Inferior parietal cortex (tissue), 1 donor: ENCODE measurements around the gene SUPT4H1.
"Not testable (repeated sequence)": the region's sequence is repeated elsewhere in the genome, so short reads cannot be mapped to it uniquely, and the experiment has no call there.

Source experiments
- DNase-seq: peaks from one replicate; pipeline ENCODE4 v3.0.0-alpha.2; 2016; ENCODE audit errors: extremely low spot score

Gene SUPT4H1

GRCh38 chr17:58351831-58352595, at the start of gene SUPT4H1:
Gene SUPT4H1 (minus strand): TSS chr17:58352201. CDS start chr17:58352135, 66 bp downstream.
- DNase-seq = peak; percentile 95

GRCh38 chr17:58401287-58401686, 49.3 kb upstream of the SUPT4H1 start:
- DNase-seq = no peak

- no peak for DNase-seq
Measured at GRCh38 chr17:58400826-58401225, 48.8 kb upstream of the SUPT4H1 start.

- no peak for DNase-seq
Measured at GRCh38 chr17:58399974-58400373, 48.0 kb upstream of the SUPT4H1 start.

- no peak for DNase-seq
Measured at GRCh38 chr17:58398574-58399266, 46.7 kb upstream of the SUPT4H1 start.

- DNase-seq = not testable (repeated sequence)
Measured at GRCh38 chr17:58397421-58397820, 45.4 kb upstream of the SUPT4H1 start.

- DNase-seq = no peak
Measured at GRCh38 chr17:58396173-58396572, 44.2 kb upstream of the SUPT4H1 start.

GRCh38 chr17:58394534-58395223, 42.7 kb upstream of the SUPT4H1 start:
- DNase-seq = no peak

GRCh38 chr17:58391302-58391984, 39.4 kb upstream of the SUPT4H1 start:
- no peak for DNase-seq

- DNase-seq = no peak
Measured at GRCh38 chr17:58390884-58391283, 38.9 kb upstream of the SUPT4H1 start.

- no peak for DNase-seq
Measured at GRCh38 chr17:58388302-58389190, 36.5 kb upstream of the SUPT4H1 start.

- no peak for DNase-seq
Measured at GRCh38 chr17:58387834-58388233, 35.8 kb upstream of the SUPT4H1 start.

GRCh38 chr17:58386708-58387107, 34.7 kb upstream of the SUPT4H1 start:
- DNase-seq = no peak

- DNase-seq = no peak
Measured at GRCh38 chr17:58385359-58385899, 33.4 kb upstream of the SUPT4H1 start.

- DNase-seq = no peak
Measured at GRCh38 chr17:58384897-58385296, 32.9 kb upstream of the SUPT4H1 start.

- DNase-seq = no peak
Measured at GRCh38 chr17:58383892-58384462, 32.0 kb upstream of the SUPT4H1 start.

- DNase-seq = no peak
Measured at GRCh38 chr17:58382872-58383242, 30.9 kb upstream of the SUPT4H1 start.

- DNase-seq = no peak
Measured at GRCh38 chr17:58382108-58382871, 30.3 kb upstream of the SUPT4H1 start.
